ENCODE data around the gene HMGN5.

HMGN5 gene

GRCh38 chrX:81201671-81202455 is at the start of gene HMGN5, which contains the start of gene SH3BGRL:
HMGN5 (minus strand) TSS chrX:81201913; CDS start chrX:81121549, 80,364 bp downstream.
SH3BGRL (plus strand) TSS chrX:81202102; CDS start chrX:81202201, 99 bp downstream.
- TF ChIP-seq CTCF (IDR thresholded peaks at IDR 0.05; ENCODE audit: extremely low read depth, insufficient read depth, missing control alignments), result no peak
- in situ Hi-C loops (cut with MboI; ENCODE audit: low pct_unique_long_range_greater_than_20kb, low sequenced_read_pairs, unreplicated experiment), result no loop called here
- DNase-seq (ENCODE audit: low spot score), result peak; percentile 28

- in situ Hi-C loops (cut with MboI; ENCODE audit: low pct_unique_long_range_greater_than_20kb, low sequenced_read_pairs, unreplicated experiment), result no loop called here
- DNase-seq (ENCODE audit: low spot score), result no peak
- TF ChIP-seq CTCF (IDR thresholded peaks at IDR 0.05; ENCODE audit: extremely low read depth, insufficient read depth, missing control alignments), result no peak
These were observed 40.0 kb upstream of the HMGN5 start for GRCh38 chrX:81241753-81242152.

GRCh38 chrX:81240701-81241331 is 39.1 kb upstream of the HMGN5 start:
- in situ Hi-C loops (cut with MboI; ENCODE audit: low pct_unique_long_range_greater_than_20kb, low sequenced_read_pairs, unreplicated experiment), result no loop called here
- TF ChIP-seq CTCF (IDR thresholded peaks at IDR 0.05; ENCODE audit: extremely low read depth, insufficient read depth, missing control alignments), result no peak
- DNase-seq (ENCODE audit: low spot score), result no peak

- no peak for DNase-seq (ENCODE audit: low spot score)
- in situ Hi-C loops (cut with MboI; ENCODE audit: low pct_unique_long_range_greater_than_20kb, low sequenced_read_pairs, unreplicated experiment), result no loop called here
- TF ChIP-seq CTCF (IDR thresholded peaks at IDR 0.05; ENCODE audit: extremely low read depth, insufficient read depth, missing control alignments), result no peak
These were observed 36.5 kb upstream of the HMGN5 start for GRCh38 chrX:81238166-81238565.

- in situ Hi-C loops (cut with MboI; ENCODE audit: low pct_unique_long_range_greater_than_20kb, low sequenced_read_pairs, unreplicated experiment), result no loop called here
- DNase-seq (ENCODE audit: low spot score), result no peak
- TF ChIP-seq CTCF (IDR thresholded peaks at IDR 0.05; ENCODE audit: extremely low read depth, insufficient read depth, missing control alignments), result no peak
These were observed 35.8 kb upstream of the HMGN5 start for GRCh38 chrX:81237516-81237915.

GRCh38 chrX:81232218-81232617 is 30.5 kb upstream of the HMGN5 start:
- no peak for DNase-seq (ENCODE audit: low spot score)
- no peak for TF ChIP-seq CTCF (IDR thresholded peaks at IDR 0.05; ENCODE audit: extremely low read depth, insufficient read depth, missing control alignments)
- in situ Hi-C loops (cut with MboI; ENCODE audit: low pct_unique_long_range_greater_than_20kb, low sequenced_read_pairs, unreplicated experiment), result no loop called here

All from GM13977 (cell line).